HG03095 (cell line): ENCODE measurements around the gene FILIP1.
"Not testable (repeated sequence)": the region's sequence is repeated elsewhere in the genome, so short reads cannot be mapped to it uniquely, and the experiment has no call there.

ENCODE experiments used
- ATAC-seq: cut with Tn5 transposase; IDR thresholded peaks from one replicate; pipeline ENCODE4 v1.9.1; 2021; ENCODE audit warnings: moderate library complexity; ENCODE audit not compliant: unreplicated experiment

FILIP1 gene

GRCh38 chr6:75450903-75451302, 42.7 kb downstream of the FILIP1 start:
- ATAC-seq = no peak

- ATAC-seq = no peak
These were observed 43.9 kb downstream of the FILIP1 start for GRCh38 chr6:75449630-75450206.

GRCh38 chr6:75446241-75446880, 47.2 kb downstream of the FILIP1 start:
- no peak for ATAC-seq

- ATAC-seq = no peak
These were observed 47.9 kb downstream of the FILIP1 start for GRCh38 chr6:75445738-75446137.

GRCh38 chr6:75444899-75445298, 48.7 kb downstream of the FILIP1 start:
- no peak for ATAC-seq

- not testable (repeated sequence) for ATAC-seq
These were observed 51.7 kb downstream of the FILIP1 start for GRCh38 chr6:75441883-75442282.

- not testable (repeated sequence) for ATAC-seq
These were observed 52.1 kb downstream of the FILIP1 start for GRCh38 chr6:75441479-75441878.

GRCh38 chr6:75438442-75439116, 55.0 kb downstream of the FILIP1 start:
- no peak for ATAC-seq

- no peak for ATAC-seq
These were observed 55.6 kb downstream of the FILIP1 start for GRCh38 chr6:75438013-75438431.

GRCh38 chr6:75437421-75437891, 56.1 kb downstream of the FILIP1 start:
- ATAC-seq = no peak

- no peak for ATAC-seq
These were observed 56.7 kb downstream of the FILIP1 start for GRCh38 chr6:75436869-75437268.

GRCh38 chr6:75432809-75433208, 60.8 kb downstream of the FILIP1 start:
- ATAC-seq = not testable (repeated sequence)

GRCh38 chr6:75431379-75431778, 62.2 kb downstream of the FILIP1 start:
- ATAC-seq = no peak

- no peak for ATAC-seq
These were observed 62.8 kb downstream of the FILIP1 start for GRCh38 chr6:75430631-75431325.

GRCh38 chr6:75429061-75429703, 64.4 kb downstream of the FILIP1 start:
- ATAC-seq = no peak

GRCh38 chr6:75428204-75428603, 65.4 kb downstream of the FILIP1 start:
- ATAC-seq = no peak

- ATAC-seq = no peak
These were observed 66.3 kb downstream of the FILIP1 start for GRCh38 chr6:75427329-75427728.

GRCh38 chr6:75424618-75425548, 68.7 kb downstream of the FILIP1 start:
- ATAC-seq = no peak

- ATAC-seq = no peak
These were observed 70.2 kb downstream of the FILIP1 start for GRCh38 chr6:75423386-75423785.
